HL-60 (cell line): ENCODE data around the gene SELENOO.

Experiments
- DNase-seq, 2 experiments: peaks; one replicate each; pipeline ENCODE4 v3.0.0-alpha.2; 2010 to 2020; ENCODE audit warnings: low read depth in 1 of 2, low spot score in 1 of 2
- H3K27ac ChIP-seq: fragments of 250-450 bp; sonication (Bioruptor Pico); replicated peaks from 2 replicates; pipeline ENCODE4 v1.5.1; 2020; ENCODE audit warnings: mild to moderate bottlenecking, moderate library complexity
- H3K27me3 ChIP-seq: fragments of 250-450 bp; sonication (Bioruptor Pico); 2 replicates; pipeline ENCODE4 v1.5.1; 2021; ENCODE audit warnings: mild to moderate bottlenecking, moderate library complexity; ENCODE audit not compliant: insufficient read depth, poor library complexity, severe bottlenecking
- H3K4me3 ChIP-seq: replicated peaks from 2 replicates; pipeline ENCODE4 v1.5.1; 2011; ENCODE audit warnings: mild to moderate bottlenecking, control low read depth, low read length; ENCODE audit not compliant: insufficient read depth
- GABPA ChIP-seq: IDR thresholded peaks from 2 replicates; pipeline ENCODE4 v1.6.1; 2012; ENCODE audit warnings: low read depth
- POLR2AphosphoS5 ChIP-seq: IDR thresholded peaks from 2 replicates; pipeline ENCODE4 v1.6.1; 2012; ENCODE audit warnings: low read depth
- SPI1 ChIP-seq: IDR thresholded peaks from 2 replicates; pipeline ENCODE4 v1.6.1; 2012; ENCODE audit warnings: low read depth, mild to moderate bottlenecking, borderline replicate concordance
- TF ChIP-seq, protein P1 (sequence below): IDR thresholded peaks from 2 replicates; pipeline ENCODE4 v1.6.1; 2012; ENCODE audit warnings: low read depth; ENCODE audit not compliant: insufficient replicate concordance
- TF ChIP-seq, protein P2 (sequence below): IDR thresholded peaks from one replicate; pipeline ENCODE4 v1.5.1; 2011; ENCODE audit warnings: low read length, control low read depth, inconsistent platforms; ENCODE audit not compliant: insufficient read depth

The SELENOO gene

DNA sequence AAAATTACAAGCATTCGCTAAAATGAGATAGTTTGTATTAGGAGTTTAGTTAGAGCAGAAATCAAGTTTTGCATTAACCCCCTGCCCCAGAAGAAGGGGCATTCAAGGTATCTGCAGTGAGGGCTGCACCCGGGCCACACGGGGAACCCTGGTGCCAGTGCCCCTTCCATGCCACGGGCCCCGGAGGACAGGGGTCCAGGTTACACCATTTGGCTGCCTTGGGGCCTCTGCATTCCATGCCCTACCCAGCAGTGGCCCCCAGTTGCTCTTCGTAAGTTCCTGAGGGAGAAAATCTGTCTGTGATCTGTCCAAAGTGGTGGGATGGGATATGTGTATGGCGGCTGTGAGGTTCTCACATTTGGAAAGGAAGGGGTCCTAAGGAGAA, 47.1 kb upstream of the SELENOO start:
- TF ChIP-seq, protein P1, sequence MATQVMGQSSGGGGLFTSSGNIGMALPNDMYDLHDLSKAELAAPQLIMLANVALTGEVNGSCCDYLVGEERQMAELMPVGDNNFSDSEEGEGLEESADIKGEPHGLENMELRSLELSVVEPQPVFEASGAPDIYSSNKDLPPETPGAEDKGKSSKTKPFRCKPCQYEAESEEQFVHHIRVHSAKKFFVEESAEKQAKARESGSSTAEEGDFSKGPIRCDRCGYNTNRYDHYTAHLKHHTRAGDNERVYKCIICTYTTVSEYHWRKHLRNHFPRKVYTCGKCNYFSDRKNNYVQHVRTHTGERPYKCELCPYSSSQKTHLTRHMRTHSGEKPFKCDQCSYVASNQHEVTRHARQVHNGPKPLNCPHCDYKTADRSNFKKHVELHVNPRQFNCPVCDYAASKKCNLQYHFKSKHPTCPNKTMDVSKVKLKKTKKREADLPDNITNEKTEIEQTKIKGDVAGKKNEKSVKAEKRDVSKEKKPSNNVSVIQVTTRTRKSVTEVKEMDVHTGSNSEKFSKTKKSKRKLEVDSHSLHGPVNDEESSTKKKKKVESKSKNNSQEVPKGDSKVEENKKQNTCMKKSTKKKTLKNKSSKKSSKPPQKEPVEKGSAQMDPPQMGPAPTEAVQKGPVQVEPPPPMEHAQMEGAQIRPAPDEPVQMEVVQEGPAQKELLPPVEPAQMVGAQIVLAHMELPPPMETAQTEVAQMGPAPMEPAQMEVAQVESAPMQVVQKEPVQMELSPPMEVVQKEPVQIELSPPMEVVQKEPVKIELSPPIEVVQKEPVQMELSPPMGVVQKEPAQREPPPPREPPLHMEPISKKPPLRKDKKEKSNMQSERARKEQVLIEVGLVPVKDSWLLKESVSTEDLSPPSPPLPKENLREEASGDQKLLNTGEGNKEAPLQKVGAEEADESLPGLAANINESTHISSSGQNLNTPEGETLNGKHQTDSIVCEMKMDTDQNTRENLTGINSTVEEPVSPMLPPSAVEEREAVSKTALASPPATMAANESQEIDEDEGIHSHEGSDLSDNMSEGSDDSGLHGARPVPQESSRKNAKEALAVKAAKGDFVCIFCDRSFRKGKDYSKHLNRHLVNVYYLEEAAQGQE, result no peak
- Histone ChIP-seq H3K27me3 (no peaks in the 10 kb centered on the region), H3K4me3 (no peak overlapping the region), H3K27ac (no peak overlapping the region)
- DNase-seq, result no peak

GRCh38 chr22:50157709-50158375, 43.0 kb upstream of the SELENOO start:
- TF ChIP-seq, protein P2, sequence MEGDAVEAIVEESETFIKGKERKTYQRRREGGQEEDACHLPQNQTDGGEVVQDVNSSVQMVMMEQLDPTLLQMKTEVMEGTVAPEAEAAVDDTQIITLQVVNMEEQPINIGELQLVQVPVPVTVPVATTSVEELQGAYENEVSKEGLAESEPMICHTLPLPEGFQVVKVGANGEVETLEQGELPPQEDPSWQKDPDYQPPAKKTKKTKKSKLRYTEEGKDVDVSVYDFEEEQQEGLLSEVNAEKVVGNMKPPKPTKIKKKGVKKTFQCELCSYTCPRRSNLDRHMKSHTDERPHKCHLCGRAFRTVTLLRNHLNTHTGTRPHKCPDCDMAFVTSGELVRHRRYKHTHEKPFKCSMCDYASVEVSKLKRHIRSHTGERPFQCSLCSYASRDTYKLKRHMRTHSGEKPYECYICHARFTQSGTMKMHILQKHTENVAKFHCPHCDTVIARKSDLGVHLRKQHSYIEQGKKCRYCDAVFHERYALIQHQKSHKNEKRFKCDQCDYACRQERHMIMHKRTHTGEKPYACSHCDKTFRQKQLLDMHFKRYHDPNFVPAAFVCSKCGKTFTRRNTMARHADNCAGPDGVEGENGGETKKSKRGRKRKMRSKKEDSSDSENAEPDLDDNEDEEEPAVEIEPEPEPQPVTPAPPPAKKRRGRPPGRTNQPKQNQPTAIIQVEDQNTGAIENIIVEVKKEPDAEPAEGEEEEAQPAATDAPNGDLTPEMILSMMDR, result no peak
- TF ChIP-seq, protein P1, result no peak
- TF ChIP-seq POLR2AphosphoS5, result no peak
- no peak for TF ChIP-seq SPI1
- TF ChIP-seq GABPA, result no peak
- no peak overlapping the region for H3K27ac ChIP-seq
- no peaks in the 10 kb centered on the region for H3K27me3 ChIP-seq
- H3K4me3 ChIP-seq, result no peak overlapping the region
- DNase-seq, result no peak

- TF ChIP-seq, protein P1, result no peak
- TF ChIP-seq POLR2AphosphoS5 (no peak), SPI1 (no peak), GABPA (no peak)
- TF ChIP-seq, protein P2, result no peak
- Histone ChIP-seq H3K4me3 (no peak overlapping the region), H3K27ac (no peak overlapping the region), H3K27me3 (no peaks in the 10 kb centered on the region)
- DNase-seq, result no peak
These were observed 39.9 kb upstream of the SELENOO start for GRCh38 chr22:50160947-50161346.
